K562 (cell line): ENCODE results near the gene RPLP2. TPM values are rescaled to one million over a fixed set of nuclear protein-coding genes. Genes with fewer than 3 reads are reported as not detected.

Experiments
- BRF2 ChIP-seq: IDR thresholded peaks from 3 replicates; pipeline ENCODE4 v1.6.1; 2011; ENCODE audit warnings: borderline replicate concordance, mild to moderate bottlenecking; ENCODE audit not compliant: insufficient read length, insufficient read depth
- CBX2 ChIP-seq: fragments of 200-600 bp; sonication (generic); IDR thresholded peaks from one replicate; pipeline ENCODE4 v1.6.1; 2012; ENCODE audit warnings: mild to moderate bottlenecking, low read length, inconsistent platforms; ENCODE audit not compliant: insufficient read depth, poor library complexity, severe bottlenecking
- HDAC1 ChIP-seq, 2 experiments: fragments of 450-650 bp; IDR thresholded peaks; 2 replicates each; pipeline ENCODE4 v1.6.1; 2016 to 2017; ENCODE audit warnings: inconsistent platforms in 1 of 2, mild to moderate bottlenecking in 1 of 2, moderate library complexity in 1 of 2
- HNRNPH1 ChIP-seq: fragments of 200-400 bp; formaldehyde crosslinking; optimal IDR thresholded peaks from 2 replicates; pipeline ENCODE3; 2017; ENCODE audit warnings: low read depth, mild to moderate bottlenecking, low read length, moderate library complexity
- HNRNPL ChIP-seq: fragments of 200-400 bp; formaldehyde crosslinking; IDR thresholded peaks from 2 replicates; pipeline ENCODE4 v1.6.1; 2017; ENCODE audit warnings: low read depth, mild to moderate bottlenecking, low read length
- ILK ChIP-seq: fragments of 450-650 bp; IDR thresholded peaks from 2 replicates; pipeline ENCODE4 v1.6.1; 2016; ENCODE audit warnings: missing genetic modification characterization, low read depth, mild to moderate bottlenecking, missing compliant biosample characterization, moderate library complexity, borderline replicate concordance
- RB1 ChIP-seq: fragments of 450-650 bp; IDR thresholded peaks from 2 replicates; pipeline ENCODE4 v1.6.1; 2017; ENCODE audit warnings: low read depth, mild to moderate bottlenecking
- RFX5 ChIP-seq: IDR thresholded peaks from 2 replicates; pipeline ENCODE4 v1.6.1; 2011; ENCODE audit warnings: low read depth, mild to moderate bottlenecking, improper control_type of control experiment, low read length
- ZBTB7A ChIP-seq: IDR thresholded peaks from 2 replicates; pipeline ENCODE4 v1.6.1; 2011; ENCODE audit warnings: low read depth, mild to moderate bottlenecking, low read length, moderate library complexity, borderline replicate concordance; ENCODE audit not compliant: control insufficient read depth
- ZNF274 ChIP-seq: IDR thresholded peaks from 2 replicates; pipeline ENCODE4 v1.6.1; 2011; ENCODE audit warnings: low read depth, mild to moderate bottlenecking, low read length, moderate library complexity, borderline replicate concordance
- polyA plus RNA-seq, 8 experiments: library from polyadenylated mRNA; depleted of rRNA in 4 of 8; stranded (reverse) in 5 of 8; unstranded in 3 of 8; fragments of >200 nt; fragmentation: Nextera tagmentation in 2 of 8; fragmentation: Illumina TruSeq in 1 of 8; extraction: Ambion mirVana in 2 of 8; extraction: Trizol in 1 of 8; gene quantifications; 2 replicates each; pipeline versions ENCODE4 v1.2.1 to v1.2.3, GENCODE V29; 2011 to 2014; ENCODE audit warnings: inconsistent platforms in 1 of 8, missing spikeins in 1 of 8
- total RNA-seq, 7 experiments: library from RNA; depleted of rRNA in 6 of 7; stranded (reverse); fragments of >200 nt in 6 of 7; fragmentation: Illumina TruSeq in 2 of 7; extraction: Trizol in 2 of 7; gene quantifications; 2 replicates each; pipeline versions ENCODE4 v1.2.1 to v1.2.3, GENCODE V29; 2011 to 2021; ENCODE audit warnings: low replicate concordance in 1 of 7

RPLP2 gene
- total and polyA plus RNA-seq, 9 of the 15 experiments (the other 6 are each of a cell fraction or from before 2014, with no cell fraction given), result 528 to 3,807 (median 1,633) TPM

GRCh38 chr11:777288-778255 is 32.2 kb upstream of the RPLP2 start, which contains the start of gene GATD1 (continued):
- 0 out of 2 replicates have a peak, but pooled peaks have one; percentile 41 for TF ChIP-seq HNRNPL
- TF ChIP-seq RB1, result peak; percentile 86
- no peak for TF ChIP-seq BRF2
- TF ChIP-seq ILK (tag), result no peak
- no peak for TF ChIP-seq CBX2
- peak; percentile 51 for TF ChIP-seq ZBTB7A
- TF ChIP-seq HNRNPH1, result no peak
- 0 out of 4 replicates have a peak, but pooled peaks of 1 of the 2 experiments have one; percentile 21 for TF ChIP-seq HDAC1 (IDR thresholded peaks at IDR 0.05)
- no peak for TF ChIP-seq RFX5
- TF ChIP-seq ZNF274, result no peak
